NCI-H446 (cell line): Measurements from ENCODE around the gene GATA6.

Source experiments
- DNase-seq, 2 experiments: peaks; one replicate each; lab custom pipeline; 2025; lab: John Stamatoyannopoulos, UW

GATA6 gene

GRCh38 chr18:22243513-22243912 is 74.1 kb downstream of the GATA6 start:
- DNase-seq, result no peak

GRCh38 chr18:22250026-22250425 is 80.6 kb downstream of the GATA6 start:
- DNase-seq, result no peak

GRCh38 chr18:22250591-22250996 is 81.2 kb downstream of the GATA6 start:
- no peak for DNase-seq
